H1 (cell line): Measurements from ENCODE around the gene UROC1. TPM values are rescaled to one million over a fixed set of nuclear protein-coding genes. Genes with fewer than 3 reads are reported as not detected.

Source experiments
- CBX5 ChIP-seq: fragments of 300-800, 300-1000 bp; sonication (generic); IDR thresholded peaks from 2 replicates; pipeline ENCODE4 v1.7.1; 2016; ENCODE audit warnings: antibody characterized with exemption, low read length, low read depth
- SIX5 ChIP-seq: IDR thresholded peaks from 2 replicates; pipeline ENCODE4 v1.6.1; 2011; ENCODE audit warnings: mild to moderate bottlenecking, low read depth, low read length
- polyA plus RNA-seq, 7 experiments: library from polyadenylated mRNA; depleted of rRNA in 3 of 7; stranded (reverse) in 5 of 7; unstranded in 2 of 7; fragments of >200 nt in 5 of 7; fragments of 200-250 nt in 2 of 7; gene quantifications; 1 replicate in 5 of 7; 2 replicates in 1 of 7; 4 replicates in 1 of 7; pipeline versions ENCODE4 v1.2.1 to v1.2.3, GENCODE V29; 2011 to 2013; ENCODE audit warnings: missing spikeins in 2 of 7, mixed read lengths in 2 of 7
- total RNA-seq: library from RNA; stranded (reverse); fragmentation: NEBNext Ultra II Directional; extraction: Animal tissue kit (Norgen Biotek cat#: 25700); gene quantifications from 2 replicates; pipeline ENCODE4 v1.2.1, GENCODE V29; 2021
- TF ChIP-seq, protein P1 (sequence below), 3 experiments: IDR thresholded peaks; 1 replicate in 2 of 3; 2 replicates in 1 of 3; pipeline versions ENCODE4 v1.5.1 to v1.6.1; 2011; ENCODE audit warnings: low read length in 3 of 3, mild to moderate bottlenecking in 3 of 3, inconsistent platforms in 2 of 3, low read depth in 1 of 3, moderate library complexity in 1 of 3; ENCODE audit not compliant: insufficient read depth in 1 of 3; ENCODE audit errors: control extremely low read depth in 1 of 3

UROC1 gene
- total and polyA plus RNA-seq, 2 of the 8 experiments (the other 6 are each of a cell fraction or from before 2014, with no cell fraction given) = 0.03 TPM; not detected in 1

DNA sequence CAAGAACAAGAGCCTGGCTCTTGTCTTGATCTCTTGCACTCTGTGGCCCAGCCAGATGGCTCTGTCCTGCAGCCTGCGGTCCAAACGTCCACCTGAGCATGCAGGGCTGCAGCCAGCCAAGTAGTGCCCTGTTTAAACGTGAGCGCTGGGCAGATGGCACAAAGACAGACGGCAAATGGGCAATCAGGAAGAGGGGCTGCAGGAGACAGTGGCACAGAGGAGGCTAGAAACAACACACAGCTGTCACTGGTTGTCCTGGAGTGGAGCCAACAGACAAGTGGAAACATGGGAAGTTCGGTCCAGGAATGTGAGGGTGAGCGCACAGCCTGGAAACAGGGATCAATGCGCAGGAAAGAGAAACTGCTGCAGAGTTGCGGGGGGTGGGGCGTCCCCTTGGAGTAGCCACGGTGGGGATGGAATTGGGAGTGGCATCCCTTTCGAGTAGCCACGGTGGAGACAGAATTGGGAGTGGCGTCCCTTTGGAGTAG is 31.2 kb downstream of the UROC1 start (continued):
- TF ChIP-seq SIX5 (no peak), CBX5 (no peak)
- TF ChIP-seq, protein P1, sequence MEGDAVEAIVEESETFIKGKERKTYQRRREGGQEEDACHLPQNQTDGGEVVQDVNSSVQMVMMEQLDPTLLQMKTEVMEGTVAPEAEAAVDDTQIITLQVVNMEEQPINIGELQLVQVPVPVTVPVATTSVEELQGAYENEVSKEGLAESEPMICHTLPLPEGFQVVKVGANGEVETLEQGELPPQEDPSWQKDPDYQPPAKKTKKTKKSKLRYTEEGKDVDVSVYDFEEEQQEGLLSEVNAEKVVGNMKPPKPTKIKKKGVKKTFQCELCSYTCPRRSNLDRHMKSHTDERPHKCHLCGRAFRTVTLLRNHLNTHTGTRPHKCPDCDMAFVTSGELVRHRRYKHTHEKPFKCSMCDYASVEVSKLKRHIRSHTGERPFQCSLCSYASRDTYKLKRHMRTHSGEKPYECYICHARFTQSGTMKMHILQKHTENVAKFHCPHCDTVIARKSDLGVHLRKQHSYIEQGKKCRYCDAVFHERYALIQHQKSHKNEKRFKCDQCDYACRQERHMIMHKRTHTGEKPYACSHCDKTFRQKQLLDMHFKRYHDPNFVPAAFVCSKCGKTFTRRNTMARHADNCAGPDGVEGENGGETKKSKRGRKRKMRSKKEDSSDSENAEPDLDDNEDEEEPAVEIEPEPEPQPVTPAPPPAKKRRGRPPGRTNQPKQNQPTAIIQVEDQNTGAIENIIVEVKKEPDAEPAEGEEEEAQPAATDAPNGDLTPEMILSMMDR (IDR thresholded peaks at IDR 0.05; ENCODE audit: control extremely low read depth in 1 of 3, insufficient read depth in 1 of 3, low read depth in 1 of 3, low read length in 3 of 3) = no peak
